OCI-LY1 (cell line): ENCODE measurements around the gene SIX4.

ENCODE experiments used
- CTCF ChIP-seq: fragments of 200-600 bp; sonication (generic), shearing (Covaris generic); IDR thresholded peaks from 2 replicates; pipeline ENCODE4 v1.5.1; 2017; ENCODE audit warnings: mild to moderate bottlenecking, antibody characterized with exemption, low read length, moderate library complexity, mixed read lengths
- EZH2 ChIP-seq: fragments of 200-600 bp; sonication (generic), shearing (Covaris generic); IDR thresholded peaks from 2 replicates; pipeline ENCODE4 v1.8.0; 2017; ENCODE audit warnings: borderline replicate concordance, mixed run types, mild to moderate bottlenecking, antibody characterized with exemption, low read length, moderate library complexity, mixed read lengths

- TF ChIP-seq CTCF = no peak
- no peak for TF ChIP-seq EZH2
These were observed 44.4 kb downstream of the SIX4 start for GRCh38 chr14:60679566-60680258.
